ENCODE results near the gene METTL27.
"Not testable (repeated sequence)": the region's sequence is repeated elsewhere in the genome, so short reads cannot be mapped to it uniquely, and the experiment has no call there.

The METTL27 gene

DNA sequence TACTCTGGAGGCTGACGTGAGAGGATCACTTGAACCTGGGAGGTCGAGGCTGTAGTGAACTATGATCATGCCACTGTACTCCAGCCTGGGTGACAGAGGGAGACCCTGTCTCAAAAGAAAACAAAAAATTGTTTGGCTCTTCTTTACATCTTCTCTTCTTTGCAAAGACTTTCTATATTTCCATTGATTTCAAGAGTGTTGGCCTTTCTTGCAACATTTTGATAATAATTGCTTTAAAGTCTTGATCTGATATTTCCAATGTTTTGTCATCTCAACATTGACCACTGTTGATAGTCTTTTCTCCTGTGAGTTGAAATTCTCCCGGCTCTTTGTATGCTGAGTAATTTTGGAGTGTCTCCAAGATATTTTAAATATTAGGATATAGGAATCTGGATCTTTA is 29.3 kb downstream of the METTL27 start:
- Histone ChIP-seq H2AFZ (ENCODE audit: low read depth, low read length) (no peak overlapping the region), H3K4me3 (ENCODE audit: low read length) (no peak overlapping the region), H3K9me3 (ENCODE audit: low read length) (no peaks in the 10 kb centered on the region), H3K4me1 (ENCODE audit: insufficient read depth, low read length) (no peaks in the 10 kb centered on the region), H3K36me3 (ENCODE audit: insufficient read depth, low read length) (no peaks in the 10 kb centered on the region), H3K27me3 (ENCODE audit: insufficient read depth, low read length) (no peaks in the 10 kb centered on the region)

DNA sequence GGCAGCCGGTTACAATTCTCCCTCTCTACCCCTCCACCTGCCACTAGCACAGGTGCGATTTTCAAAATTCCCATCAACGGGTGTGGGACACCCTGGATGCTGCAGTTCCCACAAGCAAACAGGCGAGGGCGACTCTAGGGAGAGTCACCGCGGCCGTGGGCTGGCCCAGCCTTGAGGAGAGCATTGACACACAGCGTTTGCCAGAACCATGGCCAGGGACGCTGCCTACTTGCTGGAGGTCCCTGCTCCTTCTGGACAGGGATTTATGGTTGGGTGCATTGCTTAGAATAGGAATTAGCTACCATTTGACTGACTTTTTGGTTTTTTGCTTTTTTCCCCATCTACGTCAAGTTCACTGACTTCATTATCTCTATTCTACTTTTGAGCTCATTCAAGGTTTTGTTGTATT is 30.6 kb downstream of the METTL27 start:
- Histone ChIP-seq H3K36me3 (ENCODE audit: insufficient read depth, low read length) (no peaks in the 10 kb centered on the region), H3K9me3 (ENCODE audit: low read length) (no peaks in the 10 kb centered on the region), H3K27me3 (ENCODE audit: insufficient read depth, low read length) (no peaks in the 10 kb centered on the region), H3K4me1 (ENCODE audit: insufficient read depth, low read length) (no peaks in the 10 kb centered on the region), H2AFZ (ENCODE audit: low read depth, low read length) (no peak overlapping the region), H3K4me3 (ENCODE audit: low read length) (no peak overlapping the region)

DNA sequence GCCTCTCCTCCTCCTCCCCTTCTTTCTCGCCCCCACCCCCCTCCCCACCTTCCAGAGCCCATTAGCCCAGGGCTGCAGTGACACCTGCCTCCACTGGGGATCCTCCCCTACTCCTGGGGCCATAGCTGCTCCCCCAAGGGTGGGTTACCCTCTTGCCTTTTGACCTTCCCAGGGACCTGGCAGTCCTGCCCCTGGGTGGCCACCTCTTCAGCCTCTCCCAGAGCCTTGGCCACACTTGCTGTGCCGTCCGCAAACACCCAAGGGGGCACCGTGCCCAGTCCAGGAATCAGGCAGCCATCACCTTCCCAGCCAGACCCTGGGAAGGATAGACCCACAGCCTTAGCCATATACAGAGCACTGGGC is 31.3 kb downstream of the METTL27 start:
- no peaks in the 10 kb centered on the region for H3K9me3 ChIP-seq (ENCODE audit: low read length)
- no peaks in the 10 kb centered on the region for H3K27me3 ChIP-seq (ENCODE audit: insufficient read depth, low read length)
- no peaks in the 10 kb centered on the region for H3K36me3 ChIP-seq (ENCODE audit: insufficient read depth, low read length)
- H2AFZ ChIP-seq (ENCODE audit: low read depth, low read length), result no peak overlapping the region
- no peak overlapping the region for H3K4me3 ChIP-seq (ENCODE audit: low read length)
- no peaks in the 10 kb centered on the region for H3K4me1 ChIP-seq (ENCODE audit: insufficient read depth, low read length)

DNA sequence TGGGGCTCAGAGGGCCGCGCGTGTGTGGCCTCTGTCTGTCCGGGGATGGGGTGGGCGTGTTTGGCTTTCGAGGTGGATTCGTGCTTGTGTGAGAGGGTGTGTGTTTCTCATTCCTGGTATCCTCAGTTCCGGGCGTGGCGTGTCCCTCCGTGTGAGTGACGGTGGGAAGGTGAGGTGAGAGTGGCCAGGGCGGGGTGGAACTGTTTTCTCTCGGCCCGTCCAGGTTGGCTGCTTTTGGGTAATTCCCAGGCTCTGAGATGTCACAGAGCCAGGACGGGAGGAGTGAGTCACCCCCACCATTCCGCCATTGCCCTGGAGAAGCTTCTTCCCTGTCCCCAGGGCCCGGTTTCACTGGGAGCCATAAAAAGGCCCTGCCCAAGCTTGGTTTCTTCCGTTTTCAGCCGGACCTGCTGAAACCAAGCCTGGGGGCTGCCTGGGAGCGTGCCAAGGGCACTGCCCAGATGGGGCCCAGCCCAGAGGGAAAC is 32.8 kb downstream of the METTL27 start:
- no peaks in the 10 kb centered on the region for H3K27me3 ChIP-seq (ENCODE audit: insufficient read depth, low read length)
- no peak overlapping the region for H2AFZ ChIP-seq (ENCODE audit: low read depth, low read length)
- no peaks in the 10 kb centered on the region for H3K9me3 ChIP-seq (ENCODE audit: low read length)
- H3K4me3 ChIP-seq (ENCODE audit: low read length), result no peak overlapping the region
- H3K4me1 ChIP-seq (ENCODE audit: insufficient read depth, low read length), result no peaks in the 10 kb centered on the region
- no peaks in the 10 kb centered on the region for H3K36me3 ChIP-seq (ENCODE audit: insufficient read depth, low read length)

DNA sequence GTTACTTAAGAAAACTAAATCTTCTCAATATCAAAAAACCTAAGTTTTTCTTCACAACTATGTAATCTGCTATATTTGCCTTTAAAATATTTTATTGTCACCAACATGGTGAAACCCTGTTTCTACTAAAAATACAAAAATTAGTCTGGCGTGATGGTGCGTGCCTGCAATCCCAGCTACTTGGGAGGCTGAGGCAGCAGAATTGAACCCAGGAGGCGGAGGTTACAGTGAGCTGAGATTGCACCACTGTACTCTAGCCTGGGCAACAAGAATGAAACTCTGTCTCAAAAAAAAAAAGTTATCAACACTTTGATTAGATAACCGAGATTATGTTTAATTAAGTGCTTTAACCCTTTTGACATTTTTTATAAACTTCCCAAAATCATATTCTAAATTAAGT is 39.9 kb downstream of the METTL27 start:
- Histone ChIP-seq H3K27me3 (ENCODE audit: insufficient read depth, low read length) (no peaks in the 10 kb centered on the region), H3K9me3 (ENCODE audit: low read length) (no peaks in the 10 kb centered on the region), H2AFZ (ENCODE audit: low read depth, low read length) (no peak overlapping the region), H3K36me3 (ENCODE audit: insufficient read depth, low read length) (no peaks in the 10 kb centered on the region), H3K4me3 (ENCODE audit: low read length) (no peak overlapping the region), H3K4me1 (ENCODE audit: insufficient read depth, low read length) (no peaks in the 10 kb centered on the region)

DNA sequence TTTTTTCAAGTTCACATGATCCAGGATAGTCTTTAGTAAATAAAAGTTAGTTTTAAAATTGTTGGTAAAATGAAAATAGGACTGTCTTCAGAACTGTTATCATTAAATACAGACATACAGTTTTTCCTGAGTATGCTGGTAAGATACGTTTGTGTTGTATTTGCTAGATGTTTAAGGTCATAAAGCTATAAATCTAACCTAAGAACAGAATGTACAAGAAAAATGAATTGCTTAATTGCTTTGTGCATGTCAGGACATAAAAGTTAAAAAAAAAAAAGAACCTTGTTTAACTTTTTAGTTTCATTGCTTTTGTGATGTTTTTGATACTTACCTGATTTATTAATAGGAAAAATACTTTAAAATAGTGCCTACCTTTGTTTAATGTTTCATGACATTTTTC is 40.7 kb downstream of the METTL27 start:
- no peak overlapping the region for H2AFZ ChIP-seq (ENCODE audit: low read depth, low read length)

DNA sequence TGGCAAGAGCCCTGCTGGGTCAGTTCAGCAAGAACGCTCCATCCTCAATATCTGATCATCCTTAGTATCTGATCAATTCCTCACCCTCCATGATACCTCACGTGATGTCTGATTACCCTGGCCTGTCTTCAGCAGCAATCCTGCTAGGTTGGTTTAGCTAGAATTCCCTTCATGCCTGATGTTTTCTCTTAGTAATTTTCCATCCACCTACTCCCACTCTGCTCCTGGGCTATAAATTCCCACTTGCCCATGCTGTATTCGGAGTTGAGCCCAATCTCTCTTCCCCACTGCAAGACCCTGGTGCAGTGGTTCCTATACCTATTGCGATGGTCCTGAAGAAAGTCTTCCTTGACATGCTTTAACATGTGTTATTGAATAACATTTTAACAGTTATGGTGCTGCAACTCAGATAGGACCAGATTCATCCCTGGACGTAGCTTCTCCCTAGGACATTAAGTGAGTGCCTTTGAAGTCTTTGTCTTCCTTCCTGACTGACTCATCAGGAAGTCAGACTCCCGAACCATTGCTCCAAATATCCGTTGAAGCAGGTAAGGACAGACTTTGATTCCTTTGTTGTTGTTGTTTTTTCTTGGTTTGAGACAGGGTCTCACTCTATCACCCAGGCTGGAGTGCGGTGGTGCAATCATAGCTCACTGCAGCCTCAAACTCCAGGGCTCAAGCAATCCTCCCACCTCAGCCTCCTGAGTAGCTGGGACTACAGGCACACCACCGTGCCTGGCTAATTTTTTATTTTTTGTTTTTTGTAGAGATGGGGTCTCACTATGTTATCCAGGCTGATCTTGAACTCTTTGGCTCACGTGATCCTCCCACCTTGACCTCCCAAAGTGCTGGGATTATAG is 42.8 kb downstream of the METTL27 start:
- Histone ChIP-seq H3K4me3 (ENCODE audit: low read length) (no peak overlapping the region), H3K9me3 (ENCODE audit: low read length) (no peaks in the 10 kb centered on the region), H3K27me3 (ENCODE audit: insufficient read depth, low read length) (no peaks in the 10 kb centered on the region), H3K36me3 (ENCODE audit: insufficient read depth, low read length) (no peaks in the 10 kb centered on the region), H3K4me1 (ENCODE audit: insufficient read depth, low read length) (no peaks in the 10 kb centered on the region), H2AFZ (ENCODE audit: low read depth, low read length) (no peak overlapping the region)

More for the DNA sequence above, 40.7 kb downstream of the METTL27 start:
- no peaks in the 10 kb centered on the region for H3K4me1 ChIP-seq (ENCODE audit: insufficient read depth, low read length)
- H3K27me3 ChIP-seq (ENCODE audit: insufficient read depth, low read length), result no peaks in the 10 kb centered on the region
- no peaks in the 10 kb centered on the region for H3K9me3 ChIP-seq (ENCODE audit: low read length)
- H3K4me3 ChIP-seq (ENCODE audit: low read length), result no peak overlapping the region
- H3K36me3 ChIP-seq (ENCODE audit: insufficient read depth, low read length), result no peaks in the 10 kb centered on the region

DNA sequence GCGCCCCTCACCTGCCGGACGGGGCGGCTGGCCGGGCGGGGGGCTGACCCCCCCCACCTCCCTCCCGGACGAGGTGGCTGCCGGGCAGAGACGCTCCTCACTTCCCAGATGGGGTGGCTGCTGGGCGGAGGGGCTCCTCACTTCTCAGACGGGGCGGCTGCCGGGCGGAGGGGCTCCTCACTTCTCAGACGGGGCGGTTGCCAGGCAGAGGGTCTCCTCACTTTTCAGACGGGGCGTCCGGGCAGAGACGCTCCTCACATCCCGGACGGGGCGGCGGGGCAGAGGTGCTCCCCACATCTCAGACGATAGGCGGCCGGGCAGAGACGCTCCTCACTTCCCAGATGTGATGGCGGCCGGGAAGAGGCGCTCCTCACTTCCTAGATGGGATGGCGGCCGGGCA is 45.1 kb downstream of the METTL27 start:
- H3K4me3 ChIP-seq (ENCODE audit: low read length); H2AFZ ChIP-seq (ENCODE audit: low read depth, low read length); H3K36me3 ChIP-seq (ENCODE audit: insufficient read depth, low read length); H3K4me1 ChIP-seq (ENCODE audit: insufficient read depth, low read length); H3K27me3 ChIP-seq (ENCODE audit: insufficient read depth, low read length); H3K9me3 ChIP-seq (ENCODE audit: low read length): not testable (repeated sequence)

DNA sequence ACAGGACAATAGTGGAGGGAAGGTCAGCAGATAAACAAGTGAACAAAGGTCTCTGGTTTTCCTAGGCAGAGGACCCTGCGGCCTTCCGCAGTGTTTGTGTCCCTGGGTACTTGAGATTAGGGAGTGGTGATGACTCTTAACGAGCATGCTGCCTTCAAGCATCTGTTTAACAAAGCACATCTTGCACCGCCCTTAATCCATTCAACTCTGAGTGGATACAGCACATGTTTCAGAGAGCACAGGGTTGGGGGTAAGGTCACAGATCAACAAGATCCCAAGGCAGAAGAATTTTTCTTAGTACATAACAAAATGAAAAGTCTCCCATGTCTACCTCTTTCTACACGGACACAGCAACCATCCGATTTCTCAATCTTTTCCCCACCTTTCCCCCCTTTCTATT is 45.7 kb downstream of the METTL27 start:
- H3K4me3 ChIP-seq (ENCODE audit: low read length); H3K4me1 ChIP-seq (ENCODE audit: insufficient read depth, low read length); H2AFZ ChIP-seq (ENCODE audit: low read depth, low read length); H3K27me3 ChIP-seq (ENCODE audit: insufficient read depth, low read length); H3K9me3 ChIP-seq (ENCODE audit: low read length); H3K36me3 ChIP-seq (ENCODE audit: insufficient read depth, low read length): not testable (repeated sequence)

DNA sequence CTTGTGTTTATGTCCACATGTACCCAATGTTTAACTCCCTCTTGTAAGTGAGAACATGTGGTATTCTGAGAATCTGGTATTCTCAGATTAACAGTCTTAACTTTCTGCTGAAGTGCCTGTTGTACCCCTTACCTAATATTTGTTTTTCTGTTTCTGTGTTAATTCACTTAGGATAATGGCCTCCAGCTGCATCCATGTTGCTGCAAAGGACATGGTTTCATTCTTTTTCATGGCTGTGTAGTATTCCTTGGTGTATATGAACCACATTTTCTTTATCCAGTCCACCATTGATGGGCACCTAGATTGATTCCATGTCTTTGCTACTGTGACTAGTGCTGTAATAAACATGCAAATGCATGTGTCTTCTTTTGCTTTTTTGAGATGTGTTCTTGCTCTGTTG is 47.1 kb downstream of the METTL27 start:
- H3K9me3 ChIP-seq (ENCODE audit: low read length); H3K36me3 ChIP-seq (ENCODE audit: insufficient read depth, low read length); H2AFZ ChIP-seq (ENCODE audit: low read depth, low read length); H3K27me3 ChIP-seq (ENCODE audit: insufficient read depth, low read length); H3K4me3 ChIP-seq (ENCODE audit: low read length); H3K4me1 ChIP-seq (ENCODE audit: insufficient read depth, low read length): not testable (repeated sequence)

DNA sequence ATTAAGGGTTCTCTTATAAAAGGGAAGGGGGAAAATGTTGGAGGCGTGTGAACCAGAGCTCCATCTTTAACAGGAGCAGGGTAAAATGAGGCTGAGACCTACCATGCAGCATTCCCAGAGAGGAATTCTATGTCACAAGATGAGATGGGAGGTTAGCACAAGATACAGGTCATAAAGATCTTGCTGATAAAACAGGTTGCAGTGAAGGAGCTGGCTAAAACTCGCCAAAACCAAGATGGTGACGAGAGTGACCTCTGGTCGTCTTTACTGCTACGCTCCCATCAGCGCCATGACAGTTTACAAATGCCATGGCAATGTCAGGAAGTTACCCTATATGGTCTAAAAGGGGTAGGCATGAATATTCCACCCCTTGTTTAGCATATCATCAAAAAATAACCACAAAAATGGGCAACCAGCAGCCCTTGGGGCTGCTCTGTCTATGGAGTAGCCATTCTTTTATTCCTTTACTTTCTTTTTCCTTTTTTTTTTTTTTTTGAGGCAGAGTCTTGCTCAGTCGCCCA is 51.1 kb downstream of the METTL27 start:
- H3K9me3 ChIP-seq (ENCODE audit: low read length); H2AFZ ChIP-seq (ENCODE audit: low read depth, low read length); H3K36me3 ChIP-seq (ENCODE audit: insufficient read depth, low read length); H3K4me1 ChIP-seq (ENCODE audit: insufficient read depth, low read length); H3K27me3 ChIP-seq (ENCODE audit: insufficient read depth, low read length); H3K4me3 ChIP-seq (ENCODE audit: low read length): not testable (repeated sequence)

DNA sequence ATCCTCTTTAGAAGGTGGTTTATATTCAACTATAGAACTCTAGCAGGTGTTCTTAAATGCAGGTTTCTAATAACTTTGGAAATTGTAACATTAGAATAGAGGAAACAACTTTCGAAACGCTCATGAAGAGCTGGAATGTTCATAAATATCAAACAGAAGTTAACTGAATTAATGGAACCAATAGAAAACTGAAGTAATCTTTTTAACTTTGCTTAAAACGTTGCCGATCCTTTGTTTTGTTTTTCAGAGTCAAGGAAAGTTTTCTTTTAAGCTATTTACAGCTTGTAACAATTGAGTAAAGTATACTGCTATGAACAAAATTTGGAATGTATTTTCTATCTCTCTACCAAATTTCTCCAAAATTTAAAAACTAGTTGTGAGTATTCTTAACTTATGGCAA is 53.3 kb downstream of the METTL27 start:
- no peak overlapping the region for H3K4me3 ChIP-seq (ENCODE audit: low read length)
- H3K4me1 ChIP-seq (ENCODE audit: insufficient read depth, low read length), result no peaks in the 10 kb centered on the region
- no peaks in the 10 kb centered on the region for H3K9me3 ChIP-seq (ENCODE audit: low read length)
- H2AFZ ChIP-seq (ENCODE audit: low read depth, low read length), result no peak overlapping the region
- H3K36me3 ChIP-seq (ENCODE audit: insufficient read depth, low read length), result no peaks in the 10 kb centered on the region
- no peaks in the 10 kb centered on the region for H3K27me3 ChIP-seq (ENCODE audit: insufficient read depth, low read length)

DNA sequence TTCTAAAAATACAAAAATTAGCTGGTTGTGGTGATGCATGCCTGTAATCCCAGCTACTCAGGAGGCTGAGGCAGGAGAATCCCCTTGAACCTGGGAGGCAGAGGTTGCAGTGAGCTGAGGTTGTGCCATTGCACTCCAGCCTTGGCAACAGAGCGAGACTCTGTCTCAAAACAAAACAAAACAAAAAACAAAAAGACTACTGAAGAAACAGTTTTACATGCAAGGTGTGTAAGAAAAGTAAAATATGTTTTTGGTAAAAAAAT is 54.6 kb downstream of the METTL27 start:
- H3K9me3 ChIP-seq (ENCODE audit: low read length), result not testable (repeated sequence)

DNA sequence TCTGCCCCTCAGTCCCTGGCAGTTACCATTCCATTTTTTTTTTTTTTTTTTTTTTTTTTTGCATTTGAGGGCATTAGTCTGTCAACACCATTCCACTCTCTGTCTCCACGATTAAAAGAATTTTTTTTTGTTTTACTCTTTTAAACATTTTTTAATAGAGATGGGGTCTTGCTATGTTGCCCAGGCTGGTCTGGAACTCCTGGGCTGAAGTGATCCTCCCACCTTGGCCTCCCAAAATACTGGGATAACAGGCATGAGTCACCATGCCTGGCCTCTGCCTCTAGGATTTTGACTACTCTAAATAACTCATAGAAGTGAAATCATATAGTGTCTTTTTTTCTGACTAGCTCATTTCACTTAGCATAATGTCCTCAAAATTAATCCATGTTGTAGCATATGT is 55.7 kb downstream of the METTL27 start:
- no peaks in the 10 kb centered on the region for H3K4me1 ChIP-seq (ENCODE audit: insufficient read depth, low read length)
- H2AFZ ChIP-seq (ENCODE audit: low read depth, low read length), result no peak overlapping the region

More for the DNA sequence above, 54.6 kb downstream of the METTL27 start:
- not testable (repeated sequence) for H3K27me3 ChIP-seq (ENCODE audit: insufficient read depth, low read length); H3K4me3 ChIP-seq (ENCODE audit: low read length); H3K36me3 ChIP-seq (ENCODE audit: insufficient read depth, low read length); H3K4me1 ChIP-seq (ENCODE audit: insufficient read depth, low read length); H2AFZ ChIP-seq (ENCODE audit: low read depth, low read length)

More for the DNA sequence above, 55.7 kb downstream of the METTL27 start:
- Histone ChIP-seq H3K36me3 (ENCODE audit: insufficient read depth, low read length) (no peaks in the 10 kb centered on the region), H3K27me3 (ENCODE audit: insufficient read depth, low read length) (no peaks in the 10 kb centered on the region), H3K4me3 (ENCODE audit: low read length) (no peak overlapping the region), H3K9me3 (ENCODE audit: low read length) (no peaks in the 10 kb centered on the region)
